GM21528 (cell line): Measurements from ENCODE around the gene TMED7.
A peak's percentile ranks its signal among the peaks of the same experiment; 100 is the strongest.

Experiments
- ATAC-seq: cut with Tn5 transposase; IDR thresholded peaks from one replicate; pipeline ENCODE4 v1.9.1; 2021; ENCODE audit warnings: mild to moderate bottlenecking, moderate library complexity; ENCODE audit not compliant: unreplicated experiment, low FRiP score

The TMED7 gene

DNA sequence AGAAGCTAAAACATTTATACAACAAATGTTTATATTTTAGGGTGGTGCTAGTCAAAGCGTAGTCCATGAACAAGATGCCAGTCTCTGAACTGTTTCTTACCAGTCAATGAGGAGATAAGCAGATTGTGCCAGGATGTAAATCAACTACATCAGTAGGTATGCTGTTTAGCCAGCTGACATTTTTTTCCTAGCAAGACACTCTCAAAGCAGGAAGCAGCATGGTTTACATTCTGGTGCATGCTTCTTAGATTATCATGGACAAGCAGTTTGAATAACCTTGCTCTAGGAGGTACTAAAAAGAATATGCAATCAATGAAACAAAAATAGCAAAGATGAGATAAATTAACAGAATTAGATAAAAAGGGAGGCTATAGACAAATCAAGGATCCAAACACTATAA lies 40.6 kb downstream of the TMED7 start:
- no peak for ATAC-seq

GRCh38 chr5:115584501-115584900 lies 41.3 kb downstream of the TMED7 start:
- no peak for ATAC-seq

GRCh38 chr5:115583474-115583873 lies 42.4 kb downstream of the TMED7 start:
- no peak for ATAC-seq

DNA sequence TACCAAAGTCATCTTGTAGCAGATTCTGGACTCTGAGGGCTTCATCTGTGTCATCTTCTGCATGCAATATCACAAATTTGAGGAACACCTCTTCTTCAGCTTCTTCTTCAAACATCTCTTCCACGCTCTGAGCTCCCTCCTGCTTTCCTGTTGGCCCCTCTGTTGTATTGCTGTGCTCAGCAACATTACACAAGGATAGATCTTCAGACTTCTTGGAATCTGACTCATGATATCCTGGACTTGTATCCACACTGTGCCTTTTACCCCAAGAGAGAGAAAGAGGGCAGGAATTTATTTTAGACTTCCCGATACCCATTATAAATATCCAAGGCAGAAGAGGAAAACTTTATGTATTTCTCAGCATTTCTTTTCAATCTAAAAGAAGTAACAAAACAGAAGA lies 44.9 kb downstream of the TMED7 start:
- no peak for ATAC-seq

GRCh38 chr5:115579747-115580173 lies 46.1 kb downstream of the TMED7 start:
- ATAC-seq: peak; percentile 60

GRCh38 chr5:115579216-115579615 lies 46.6 kb downstream of the TMED7 start:
- ATAC-seq: peak; percentile 7

GRCh38 chr5:115578657-115579056 lies 47.2 kb downstream of the TMED7 start:
- peak; percentile 68 for ATAC-seq

DNA sequence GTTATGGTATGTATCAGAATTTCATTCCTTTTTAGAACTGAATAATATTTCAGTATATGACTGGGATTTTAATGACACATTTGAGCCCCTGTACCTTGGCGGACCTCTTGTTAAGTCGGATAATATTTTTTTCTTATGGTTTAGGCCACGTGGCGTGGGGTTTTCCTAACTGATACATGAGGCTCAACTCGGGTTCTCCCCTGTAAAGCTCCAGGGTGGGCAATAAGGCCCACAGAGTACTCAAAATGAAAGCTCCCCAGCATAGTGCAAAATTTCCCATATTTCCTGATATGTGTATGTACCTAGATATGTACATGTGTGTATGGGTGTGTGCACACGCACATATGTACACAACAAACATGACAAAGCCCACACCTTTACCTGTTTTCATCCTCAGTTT lies 48.1 kb downstream of the TMED7 start:
- ATAC-seq: no peak

DNA sequence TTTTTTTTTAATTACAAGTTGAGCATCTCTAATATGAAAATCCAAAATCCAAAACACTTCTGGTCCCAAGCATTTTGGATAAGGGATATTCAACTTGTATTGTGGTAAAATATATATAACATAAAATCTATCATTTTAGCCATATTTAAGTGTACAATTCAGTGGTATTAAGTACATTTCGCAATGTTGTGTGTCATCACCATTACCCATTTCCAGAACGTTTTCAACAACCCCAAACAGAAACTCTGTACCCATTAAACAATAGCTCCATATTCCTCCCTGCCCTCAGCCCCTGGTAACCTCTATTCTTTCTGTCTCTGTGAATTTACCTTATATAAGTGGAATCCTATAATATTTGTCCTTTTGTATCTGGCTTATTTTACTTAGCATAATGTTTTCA lies 48.5 kb downstream of the TMED7 start:
- ATAC-seq: no peak

GRCh38 chr5:115575167-115576070 lies 50.4 kb downstream of the TMED7 start:
- no peak for ATAC-seq

DNA sequence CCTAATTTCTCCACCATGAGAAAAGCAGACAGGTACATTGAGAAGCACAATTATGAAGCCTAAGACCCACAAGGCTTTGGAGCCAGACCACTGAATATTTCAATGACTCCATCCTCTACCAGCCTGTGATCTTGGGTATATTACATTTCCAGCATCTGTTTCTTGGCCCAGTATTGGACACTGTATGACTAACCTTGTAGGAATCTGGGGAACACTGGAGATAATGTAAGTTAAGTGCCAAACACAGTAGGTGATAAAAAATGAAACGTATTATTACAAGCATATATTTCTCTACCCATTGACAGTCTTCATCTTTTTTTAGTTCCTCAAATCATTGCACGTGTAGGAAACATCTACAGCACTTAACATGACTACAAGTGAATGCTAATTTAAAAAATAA lies 52.7 kb downstream of the TMED7 start:
- ATAC-seq: no peak

DNA sequence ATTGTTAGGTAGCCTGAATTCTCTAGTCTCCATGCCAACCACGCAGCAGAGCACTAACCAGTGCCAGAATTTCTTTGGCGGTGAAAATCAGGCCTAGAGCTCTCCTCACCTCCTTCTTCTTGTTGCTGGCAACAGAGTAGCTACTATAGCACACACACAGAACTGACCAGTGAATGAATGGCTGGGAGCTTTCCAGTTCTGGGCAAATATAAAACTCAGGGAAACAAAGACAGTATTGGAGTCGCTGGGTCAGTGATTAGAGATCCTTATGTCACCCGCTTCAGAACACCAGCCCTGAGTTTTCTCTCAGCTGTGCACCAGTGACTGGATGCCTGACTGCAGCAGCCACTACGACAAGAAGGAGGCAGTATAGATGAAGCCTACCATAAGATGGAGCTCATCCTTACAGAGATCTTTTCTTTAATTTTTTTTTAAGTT lies 54.4 kb downstream of the TMED7 start:
- ATAC-seq: no peak

GRCh38 chr5:115568668-115569067 lies 57.2 kb downstream of the TMED7 start:
- no peak for ATAC-seq

DNA sequence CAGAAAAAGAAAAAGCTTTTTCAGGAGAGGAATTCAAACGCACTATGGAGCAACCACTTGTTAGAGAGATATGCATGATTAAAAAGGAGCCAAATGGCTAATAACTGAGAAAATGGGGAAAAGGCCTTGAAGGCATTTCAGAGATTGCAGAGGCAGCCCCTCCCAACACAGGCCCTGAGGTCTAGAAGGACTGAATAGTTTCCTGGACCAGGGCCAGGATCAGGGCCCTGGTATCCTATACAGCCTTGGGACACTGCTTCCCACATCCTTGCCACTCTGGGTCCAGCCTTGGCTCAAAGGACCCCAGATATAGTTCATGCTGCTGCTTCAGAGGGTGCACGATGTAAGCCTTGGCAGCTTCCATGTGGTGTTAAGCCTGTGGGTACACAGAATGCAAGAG lies 60.6 kb downstream of the TMED7 start:
- ATAC-seq: no peak
